NCI-H748 (cell line): ENCODE measurements around the gene BLID.

Experiments
- DNase-seq: peaks from one replicate; lab custom pipeline; 2025; ENCODE audit not compliant: unreplicated experiment; lab: John Stamatoyannopoulos, UW

Gene BLID

DNA sequence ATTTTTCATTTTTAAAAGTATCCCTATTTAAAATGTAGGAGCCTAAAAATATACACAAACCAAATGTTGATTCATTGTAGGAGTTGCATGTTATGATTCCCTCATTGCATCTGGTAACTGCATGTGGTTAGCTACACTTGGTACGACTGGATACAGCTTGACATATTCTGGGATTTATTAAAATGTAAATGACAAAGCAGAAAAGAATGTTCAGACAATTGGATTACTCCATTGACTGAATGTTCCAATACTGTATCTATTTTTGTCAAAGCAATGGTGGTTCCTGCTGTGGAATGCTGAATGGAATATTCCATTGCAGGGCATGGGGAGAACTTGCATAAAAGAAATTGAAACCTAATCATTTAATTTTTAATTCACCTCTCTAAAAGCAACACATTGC lies 30.8 kb downstream of the BLID start:
- no peak for DNase-seq

DNA sequence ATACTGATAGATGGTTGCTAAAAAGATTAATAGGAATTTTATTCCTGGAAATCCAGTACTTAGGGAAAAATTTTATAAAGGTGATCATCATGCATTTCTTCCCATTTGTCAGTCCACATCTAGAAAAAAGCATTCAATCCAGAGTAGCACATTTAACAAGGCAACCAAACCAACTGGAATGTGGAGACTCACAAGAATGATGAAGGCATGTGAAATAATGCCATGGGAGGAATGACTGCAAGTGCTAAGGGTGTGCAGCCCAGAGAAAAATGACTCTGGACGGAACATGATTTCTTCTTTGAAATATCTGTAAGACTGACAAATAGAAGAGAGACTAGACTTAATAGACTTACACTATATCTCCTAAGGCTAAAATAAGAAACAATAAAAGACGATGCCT lies 33.8 kb downstream of the BLID start:
- no peak for DNase-seq

DNA sequence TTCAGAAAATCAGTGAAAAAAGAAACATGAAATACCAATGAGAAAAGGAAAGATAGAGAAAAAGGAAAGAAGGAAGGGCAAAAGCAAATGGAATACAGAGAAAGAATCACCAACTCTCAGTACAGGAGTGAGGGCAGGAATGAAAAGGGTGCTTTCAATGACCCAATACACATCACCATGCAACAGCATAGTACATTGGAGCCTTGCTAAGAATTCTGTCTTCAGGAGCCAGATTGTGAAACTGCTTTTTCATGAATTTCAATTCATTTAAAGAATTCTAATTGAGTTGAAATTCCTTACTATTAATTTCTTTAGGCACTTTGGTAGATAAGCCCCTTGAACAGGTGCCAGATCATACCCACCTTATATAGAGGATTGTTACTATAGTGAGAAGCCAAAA lies 34.9 kb downstream of the BLID start:
- DNase-seq = no peak

DNA sequence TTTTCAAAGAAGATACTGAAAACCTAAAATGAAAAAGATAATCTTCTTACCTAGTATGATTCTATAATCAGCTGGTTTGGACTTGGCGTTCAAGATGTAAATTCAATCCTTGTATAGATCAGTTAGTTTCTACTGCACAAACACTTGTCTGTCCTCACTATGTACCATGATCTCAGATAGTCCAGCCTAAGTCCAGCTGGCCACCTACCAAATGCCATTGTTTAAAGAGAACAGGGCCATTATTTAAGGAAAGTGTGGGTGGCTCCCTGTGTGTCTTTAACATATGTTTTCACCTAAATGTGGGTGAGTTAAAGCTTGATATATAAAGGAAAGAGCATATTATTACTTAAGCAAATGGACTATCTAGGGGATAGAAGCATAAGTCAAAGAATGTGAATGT lies 38.6 kb downstream of the BLID start:
- no peak for DNase-seq

DNA sequence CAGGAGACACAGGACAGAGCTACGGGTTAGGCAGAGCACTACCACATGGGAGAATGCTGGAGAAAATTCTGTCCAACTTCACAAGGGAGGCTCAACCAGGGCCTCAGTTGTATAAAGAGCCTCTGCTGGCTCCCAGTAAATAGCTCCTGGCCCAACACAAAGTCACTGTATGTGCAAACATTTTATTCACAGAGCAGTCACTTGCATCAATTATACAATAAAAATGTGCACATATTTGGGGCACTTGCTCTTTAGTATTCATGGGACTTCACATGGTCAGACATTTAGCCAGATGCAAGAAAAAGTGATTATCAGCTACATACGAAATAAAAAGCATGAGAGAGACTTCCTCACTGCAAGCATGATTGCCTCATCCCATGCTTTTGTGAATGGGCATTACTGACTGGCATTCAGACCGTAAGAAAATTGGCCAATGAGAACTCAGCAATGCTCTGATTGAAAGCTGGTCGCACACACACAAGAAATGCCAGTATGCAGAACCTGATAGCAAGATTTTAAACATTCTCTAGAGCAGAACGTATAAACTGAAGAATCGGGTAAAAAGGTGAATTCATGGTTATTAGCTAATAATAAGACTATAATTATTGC lies 39.4 kb downstream of the BLID start:
- DNase-seq = no peak

DNA sequence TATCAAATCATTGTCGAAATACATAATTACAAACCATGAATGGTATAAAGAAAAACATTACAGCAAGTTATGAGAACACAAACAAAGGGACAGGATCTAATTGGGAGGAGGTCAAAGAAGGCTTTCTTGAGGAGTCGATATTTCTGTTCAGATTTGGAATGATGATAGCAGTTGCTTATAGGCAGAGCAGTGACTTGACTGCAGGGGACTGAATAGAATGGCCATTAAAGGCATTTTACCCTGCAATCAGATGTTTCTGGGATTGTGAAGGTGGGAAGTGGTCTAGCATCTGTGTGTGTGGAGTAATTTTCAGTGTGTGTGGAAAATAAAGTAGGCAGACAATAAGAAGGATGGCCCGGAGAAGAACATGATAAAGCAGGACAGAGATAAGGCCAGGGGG lies 41.0 kb downstream of the BLID start:
- no peak for DNase-seq

DNA sequence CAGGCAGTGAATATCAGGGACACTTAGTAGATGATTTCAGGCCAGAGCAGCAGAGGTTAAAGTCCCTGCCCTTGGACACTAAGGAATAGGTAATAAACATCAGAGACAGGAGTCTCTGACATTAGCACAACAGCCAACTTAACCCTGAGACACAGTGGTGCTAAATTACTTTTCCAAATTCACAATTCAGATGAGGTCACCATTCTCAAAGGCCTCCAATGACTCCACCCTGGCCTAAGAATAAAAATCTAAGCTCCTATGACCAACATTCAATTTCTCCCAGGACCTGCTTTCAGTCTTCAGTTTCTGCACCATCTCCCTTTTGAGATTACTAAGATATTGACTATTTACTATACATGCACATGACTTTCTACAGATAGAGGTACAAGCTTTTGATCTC lies 42.0 kb downstream of the BLID start:
- no peak for DNase-seq

DNA sequence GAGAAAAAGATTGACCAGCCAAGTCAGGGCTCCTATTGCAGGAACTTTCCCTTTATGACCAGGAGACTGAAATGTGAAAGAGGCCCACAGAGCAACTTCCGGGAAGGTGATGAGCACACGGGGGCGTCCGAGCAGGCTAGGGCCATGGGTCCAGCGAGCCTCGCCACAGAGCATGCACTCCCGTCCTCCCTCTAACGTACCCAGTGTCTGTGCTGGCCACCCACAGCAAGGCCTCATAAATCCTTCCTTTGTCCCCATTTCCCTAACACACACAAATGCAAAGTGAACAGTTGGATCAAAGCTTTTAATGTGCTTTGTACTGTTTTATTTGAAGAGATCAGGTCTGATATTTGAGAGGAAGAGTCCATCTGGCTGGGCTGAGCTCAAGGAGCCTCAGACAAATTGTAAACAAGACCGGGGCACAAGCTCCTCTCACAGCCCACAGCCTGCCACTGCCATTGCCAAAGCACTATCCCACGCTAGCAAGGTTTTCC lies 44.3 kb downstream of the BLID start:
- no peak for DNase-seq

DNA sequence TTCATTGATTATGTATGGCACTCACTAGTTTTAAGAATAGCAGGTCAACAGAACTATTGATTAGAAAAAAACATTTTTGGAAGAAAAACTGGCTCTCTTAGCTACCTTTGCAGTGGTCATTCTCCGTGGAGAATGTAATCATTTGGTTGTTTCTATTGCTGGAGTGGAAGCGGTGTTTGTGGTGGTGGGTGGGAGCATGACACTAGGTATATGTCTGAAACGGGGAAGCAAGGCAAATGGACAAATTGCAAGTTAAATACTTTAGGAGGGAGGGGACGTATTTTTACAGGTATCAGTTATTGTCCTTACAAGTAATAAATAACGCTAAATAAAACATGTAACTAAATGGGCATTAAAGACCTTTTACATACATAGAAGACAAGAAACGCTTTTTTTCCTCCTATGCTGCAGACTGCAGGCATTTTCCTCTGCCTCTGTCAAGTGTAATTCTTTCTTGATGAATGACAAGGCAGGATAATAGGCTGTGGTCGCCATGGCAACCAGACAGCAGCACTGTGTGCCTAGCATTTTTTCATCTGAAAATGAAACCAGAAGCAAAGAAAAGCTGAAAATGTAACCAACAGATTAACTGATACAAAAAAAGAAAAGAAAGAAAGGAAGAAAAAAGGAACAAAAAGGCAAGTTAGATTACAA lies 46.2 kb downstream of the BLID start:
- DNase-seq = peak; percentile 69

DNA sequence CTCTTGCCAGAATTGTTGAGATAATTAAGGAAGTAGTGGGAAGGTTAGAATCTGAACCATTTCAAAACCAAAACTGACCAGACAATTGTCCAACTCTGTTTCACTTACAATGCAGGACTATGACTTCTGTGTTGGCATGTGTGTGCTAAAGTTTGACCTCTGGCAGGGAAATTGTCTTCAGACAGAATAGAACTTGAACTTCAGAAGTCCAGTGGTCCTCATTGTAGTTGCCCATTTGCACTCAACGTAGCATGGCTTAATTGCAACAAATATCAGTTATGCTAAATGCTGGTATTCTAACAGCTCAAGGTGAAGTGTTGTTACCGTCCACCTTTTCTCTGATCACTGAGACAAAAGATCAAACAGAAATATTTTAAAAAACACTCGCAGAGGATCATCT lies 47.2 kb downstream of the BLID start:
- no peak for DNase-seq

DNA sequence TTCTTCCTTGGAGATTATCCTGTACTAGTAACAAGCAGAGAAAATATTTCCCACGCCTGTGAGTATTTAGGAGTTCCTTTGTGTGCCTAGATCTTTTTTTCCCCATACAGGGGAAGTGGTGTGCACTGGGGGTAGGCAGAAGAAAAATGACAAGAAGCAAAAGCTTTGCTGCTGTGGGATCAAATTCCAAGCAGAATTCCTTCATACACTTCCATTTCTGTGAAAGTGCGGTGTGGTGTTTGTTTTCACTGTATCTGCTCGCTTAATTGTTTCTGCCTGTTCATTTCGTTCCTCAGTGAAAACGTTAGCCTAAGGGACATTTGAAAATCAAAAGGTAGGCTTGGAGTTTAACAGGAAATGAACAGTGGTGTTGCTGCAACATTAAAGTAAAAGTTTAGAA lies 47.9 kb downstream of the BLID start:
- no peak for DNase-seq
